Measurements from ENCODE around the gene ZNF483.

- TF ChIP-seq, protein P1, sequence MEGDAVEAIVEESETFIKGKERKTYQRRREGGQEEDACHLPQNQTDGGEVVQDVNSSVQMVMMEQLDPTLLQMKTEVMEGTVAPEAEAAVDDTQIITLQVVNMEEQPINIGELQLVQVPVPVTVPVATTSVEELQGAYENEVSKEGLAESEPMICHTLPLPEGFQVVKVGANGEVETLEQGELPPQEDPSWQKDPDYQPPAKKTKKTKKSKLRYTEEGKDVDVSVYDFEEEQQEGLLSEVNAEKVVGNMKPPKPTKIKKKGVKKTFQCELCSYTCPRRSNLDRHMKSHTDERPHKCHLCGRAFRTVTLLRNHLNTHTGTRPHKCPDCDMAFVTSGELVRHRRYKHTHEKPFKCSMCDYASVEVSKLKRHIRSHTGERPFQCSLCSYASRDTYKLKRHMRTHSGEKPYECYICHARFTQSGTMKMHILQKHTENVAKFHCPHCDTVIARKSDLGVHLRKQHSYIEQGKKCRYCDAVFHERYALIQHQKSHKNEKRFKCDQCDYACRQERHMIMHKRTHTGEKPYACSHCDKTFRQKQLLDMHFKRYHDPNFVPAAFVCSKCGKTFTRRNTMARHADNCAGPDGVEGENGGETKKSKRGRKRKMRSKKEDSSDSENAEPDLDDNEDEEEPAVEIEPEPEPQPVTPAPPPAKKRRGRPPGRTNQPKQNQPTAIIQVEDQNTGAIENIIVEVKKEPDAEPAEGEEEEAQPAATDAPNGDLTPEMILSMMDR (IDR thresholded peaks at IDR 0.05; ENCODE audit: insufficient read depth, low read depth, low read length) = no peak
- TF ChIP-seq EZH2 (IDR thresholded peaks at IDR 0.05; ENCODE audit: insufficient read depth, low read length) = no peak
These were observed 85.2 kb downstream of the ZNF483 start for GRCh38 chr9:111610149-111610548.
